AG09309 (cell line): Measurements from ENCODE around the gene GPHB5.
"Not testable (repeated sequence)": the region's sequence is repeated elsewhere in the genome, so short reads cannot be mapped to it uniquely, and the experiment has no call there.

Source experiments
- DNase-seq: peaks from one replicate; pipeline ENCODE4 v3.0.0-alpha.2; 2010; ENCODE audit warnings: low read depth
- H3K4me3 ChIP-seq: 2 replicates; pipeline ENCODE4 v1.5.1; 2011; ENCODE audit warnings: mild to moderate bottlenecking, low read depth, low read length, moderate library complexity; ENCODE audit not compliant: control insufficient read depth
- TF ChIP-seq, protein P1 (sequence below): IDR thresholded peaks from 2 replicates; pipeline ENCODE4 v1.5.1; 2011; ENCODE audit warnings: mild to moderate bottlenecking, low read depth, low read length, inconsistent platforms; ENCODE audit not compliant: insufficient read depth, control insufficient read depth; ENCODE audit errors: missing control alignments

The GPHB5 gene

GRCh38 chr14:63322472-63322871 lies 3.7 kb upstream of the GPHB5 start:
- DNase-seq = no peak
- no peak overlapping the region for H3K4me3 ChIP-seq

DNA sequence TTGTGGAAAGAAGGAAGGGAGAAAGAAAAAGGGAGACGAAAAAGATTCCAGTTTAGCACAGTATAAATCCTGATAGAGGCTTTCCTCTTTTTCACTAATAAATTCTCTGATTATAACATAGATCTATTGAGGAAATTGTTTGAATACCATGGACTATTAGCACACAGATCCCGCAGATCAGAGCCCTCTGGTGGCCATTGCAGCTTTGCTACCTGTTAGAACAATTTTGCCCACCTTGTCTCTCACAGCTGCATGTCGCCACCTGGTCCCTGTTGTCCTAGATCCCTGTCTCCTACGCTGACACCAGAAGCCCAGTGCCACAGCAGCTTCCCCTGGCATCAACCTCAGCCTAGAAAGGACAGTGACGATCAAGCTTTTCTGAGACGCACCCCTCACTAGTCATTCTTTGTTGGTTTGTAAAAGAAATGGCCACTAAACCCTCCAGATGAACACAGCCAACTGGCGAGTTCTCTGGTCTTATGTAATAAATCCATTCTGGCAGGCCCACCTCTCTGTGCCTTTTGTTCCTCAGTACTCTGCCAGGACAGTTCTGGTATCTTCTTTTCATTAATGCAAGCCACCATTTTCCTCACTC lies 9.9 kb downstream of the GPHB5 start:
- DNase-seq = no peak
- TF ChIP-seq, protein P1, sequence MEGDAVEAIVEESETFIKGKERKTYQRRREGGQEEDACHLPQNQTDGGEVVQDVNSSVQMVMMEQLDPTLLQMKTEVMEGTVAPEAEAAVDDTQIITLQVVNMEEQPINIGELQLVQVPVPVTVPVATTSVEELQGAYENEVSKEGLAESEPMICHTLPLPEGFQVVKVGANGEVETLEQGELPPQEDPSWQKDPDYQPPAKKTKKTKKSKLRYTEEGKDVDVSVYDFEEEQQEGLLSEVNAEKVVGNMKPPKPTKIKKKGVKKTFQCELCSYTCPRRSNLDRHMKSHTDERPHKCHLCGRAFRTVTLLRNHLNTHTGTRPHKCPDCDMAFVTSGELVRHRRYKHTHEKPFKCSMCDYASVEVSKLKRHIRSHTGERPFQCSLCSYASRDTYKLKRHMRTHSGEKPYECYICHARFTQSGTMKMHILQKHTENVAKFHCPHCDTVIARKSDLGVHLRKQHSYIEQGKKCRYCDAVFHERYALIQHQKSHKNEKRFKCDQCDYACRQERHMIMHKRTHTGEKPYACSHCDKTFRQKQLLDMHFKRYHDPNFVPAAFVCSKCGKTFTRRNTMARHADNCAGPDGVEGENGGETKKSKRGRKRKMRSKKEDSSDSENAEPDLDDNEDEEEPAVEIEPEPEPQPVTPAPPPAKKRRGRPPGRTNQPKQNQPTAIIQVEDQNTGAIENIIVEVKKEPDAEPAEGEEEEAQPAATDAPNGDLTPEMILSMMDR = peak; percentile 54
- no peak overlapping the region for H3K4me3 ChIP-seq

More at GRCh38 chr14:63322472-63322871, 3.7 kb upstream of the GPHB5 start:
- TF ChIP-seq, protein P1 = no peak

GRCh38 chr14:63304429-63304828 lies 14.3 kb downstream of the GPHB5 start:
- DNase-seq, H3K4me3 ChIP-seq: not testable (repeated sequence)

DNA sequence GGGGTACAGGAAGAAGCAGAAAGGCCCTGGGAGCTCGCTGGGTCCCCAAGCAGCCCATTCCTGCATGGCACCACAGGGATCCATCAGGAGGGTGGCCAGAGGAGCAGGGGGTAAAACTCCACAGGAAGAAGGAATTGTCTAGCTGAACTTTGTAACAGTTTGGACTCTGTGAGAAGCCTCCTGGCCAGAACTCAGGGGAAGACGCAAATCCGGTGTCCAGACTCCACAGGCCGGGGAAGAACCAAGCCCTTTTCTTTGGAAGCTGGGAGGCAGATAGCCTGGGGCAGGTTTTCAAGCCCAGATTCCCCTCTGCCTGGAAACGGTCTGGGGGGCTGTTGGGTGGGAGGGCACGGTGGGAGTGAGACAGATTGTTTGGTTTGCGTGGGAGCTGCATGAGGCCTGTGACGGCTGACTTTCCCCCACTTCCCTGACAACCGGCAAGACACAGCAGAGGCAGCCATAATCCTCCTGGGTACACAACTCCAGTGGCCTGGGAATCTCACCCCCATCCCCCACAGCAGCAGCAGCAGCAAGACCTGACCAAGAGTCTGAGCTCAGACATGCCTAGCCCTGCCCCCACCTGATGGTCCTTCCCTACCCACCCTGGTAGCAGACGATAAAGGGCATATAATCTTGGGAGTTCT lies 16.7 kb downstream of the GPHB5 start:
- TF ChIP-seq, protein P1 = no peak
- no peak overlapping the region for H3K4me3 ChIP-seq
- no peak for DNase-seq

- TF ChIP-seq, protein P1 = no peak
- DNase-seq = no peak
- H3K4me3 ChIP-seq = no peak overlapping the region
These were observed 17.9 kb downstream of the GPHB5 start for GRCh38 chr14:63300854-63301253.

DNA sequence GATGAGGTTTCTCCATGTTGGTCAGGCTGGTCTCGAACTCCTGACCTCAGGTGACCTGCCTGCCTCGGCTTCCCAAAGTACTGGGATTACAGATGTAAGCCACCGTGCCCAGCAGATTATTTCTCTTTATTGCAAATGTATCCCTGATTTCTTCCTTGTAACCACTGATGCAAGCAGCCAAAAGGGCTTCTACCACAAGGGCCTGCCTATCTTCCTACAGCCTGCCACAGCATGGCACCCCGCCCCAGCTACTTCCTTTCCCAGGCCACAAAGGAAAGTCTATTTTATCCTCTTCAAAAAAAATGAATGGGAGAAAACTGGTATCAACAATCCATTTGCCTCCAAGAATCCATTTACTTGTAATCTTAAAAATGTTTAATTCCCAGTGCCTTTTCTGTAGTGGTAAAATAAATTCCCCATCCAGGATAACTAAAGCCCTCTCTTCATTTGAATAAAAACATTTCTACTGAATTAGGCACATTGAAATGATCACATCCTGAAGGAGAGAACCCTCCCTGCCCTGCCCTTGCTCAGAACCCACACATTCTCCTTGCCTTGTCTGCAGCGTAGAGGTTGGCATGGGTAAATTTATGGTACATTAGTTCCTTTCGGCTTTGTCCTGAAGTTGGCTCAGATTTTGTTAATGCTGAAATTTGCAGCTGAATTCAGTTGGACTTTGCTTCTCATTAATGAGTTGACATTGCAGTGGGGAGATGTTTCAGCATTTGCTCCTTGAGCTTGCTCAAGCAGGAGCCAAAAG lies 19.2 kb downstream of the GPHB5 start:
- no peak for DNase-seq
- H3K4me3 ChIP-seq = no peak overlapping the region
- TF ChIP-seq, protein P1 = no peak
